IMR-90 (cell line): Measurements from ENCODE around the gene C10orf90. TPM values are rescaled to one million over a fixed set of nuclear protein-coding genes. Genes with fewer than 3 reads are reported as not detected.

Source experiments
- ATAC-seq: fragments of 200-7000 bp; cut with Tn5 transposase; 2 replicates; pipeline ENCODE4 v1.9.1; 2020; ENCODE audit warnings: low read depth, mild to moderate bottlenecking, moderate library complexity
- BruUV-seq: library from RNA; stranded (reverse); fragments of 400-500 nt; replicated peaks from 2 replicates; lab custom pipeline; 2021; lab: Mats Ljungman, UMichigan
- CTCF ChIA-PET: fragments of 300-600 bp; formaldehyde crosslinking; extraction: SDS; loops from one replicate; lab custom pipeline; 2021; ENCODE audit warnings: antibody characterized with exemption; lab: Yijun Ruan, JAX
- POLR2A ChIA-PET: fragments of 300-600 bp; sonication (Branson Sonifier 250); formaldehyde crosslinking; loops from one replicate; lab custom pipeline; 2022; ENCODE audit warnings: antibody characterized with exemption; ENCODE audit not compliant: unreplicated experiment; lab: Charles Lee
- DNase-seq: peaks from one replicate; pipeline ENCODE4 v3.0.0; 2013
- H2AFZ ChIP-seq: replicated peaks from 2 replicates; pipeline ENCODE3; 2013; ENCODE audit warnings: low read length, mild to moderate bottlenecking; ENCODE audit not compliant: poor library complexity
- H2AK5ac ChIP-seq: 2 replicates; pipeline ENCODE4 v1.6.1; 2013; ENCODE audit warnings: low read depth, low read length, inconsistent platforms
- H2AK9ac ChIP-seq: replicated peaks from 2 replicates; pipeline ENCODE3; 2013; ENCODE audit warnings: mild to moderate bottlenecking, low read depth, low read length, moderate library complexity; ENCODE audit not compliant: poor library complexity
- H2BK120ac ChIP-seq: 2 replicates; pipeline ENCODE4 v1.6.1; 2013; ENCODE audit warnings: low read depth, low read length, inconsistent platforms
- H2BK15ac ChIP-seq: 3 replicates; pipeline ENCODE4 v1.6.1; 2013; ENCODE audit warnings: low read depth, low read length, inconsistent platforms
- H2BK20ac ChIP-seq: 2 replicates; pipeline ENCODE4 v1.6.1; 2013; ENCODE audit warnings: low read depth, mild to moderate bottlenecking, inconsistent platforms, low read length, moderate library complexity
- H2BK5ac ChIP-seq: 2 replicates; pipeline ENCODE4 v1.6.1; 2013; ENCODE audit warnings: mild to moderate bottlenecking, low read depth, low read length, inconsistent platforms; ENCODE audit not compliant: poor library complexity, severe bottlenecking
- H3K14ac ChIP-seq: replicated peaks from 2 replicates; pipeline ENCODE4 v1.6.1; 2013; ENCODE audit warnings: low read depth, low read length, inconsistent platforms
- H3K18ac ChIP-seq: 2 replicates; pipeline ENCODE4 v1.6.1; 2013; ENCODE audit warnings: low read depth, low read length, control low read depth
- H3K23ac ChIP-seq: 2 replicates; pipeline ENCODE4 v1.6.1; 2013; ENCODE audit warnings: low read depth, low read length, inconsistent platforms
- H3K27ac ChIP-seq: 2 replicates; pipeline ENCODE4 v1.5.1; 2013; ENCODE audit warnings: mild to moderate bottlenecking, control low read depth, low read length; ENCODE audit not compliant: insufficient read depth
- H3K27me3 ChIP-seq: 2 replicates; pipeline ENCODE4 v1.6.1; 2013; ENCODE audit warnings: low read length; ENCODE audit not compliant: control insufficient read depth, insufficient read depth
- H3K36me3 ChIP-seq: 2 replicates; pipeline ENCODE4 v1.6.1; 2013; ENCODE audit warnings: low read length, mixed read lengths; ENCODE audit not compliant: control insufficient read depth, insufficient read depth
- H3K4ac ChIP-seq: 2 replicates; pipeline ENCODE4 v1.6.1; 2013; ENCODE audit warnings: low read depth, low read length, inconsistent platforms
- H3K4me1 ChIP-seq: 2 replicates; pipeline ENCODE4 v1.6.1; 2013; ENCODE audit warnings: low read length, mixed read lengths; ENCODE audit not compliant: control insufficient read depth, insufficient read depth
- H3K4me2 ChIP-seq: 2 replicates; pipeline ENCODE4 v1.6.1; 2013; ENCODE audit warnings: low read depth, mild to moderate bottlenecking, control low read depth, low read length, moderate library complexity
- H3K4me3 ChIP-seq: 2 replicates; pipeline ENCODE4 v1.5.1; 2013; ENCODE audit warnings: low read depth, mild to moderate bottlenecking, control low read depth, low read length, moderate library complexity; ENCODE audit not compliant: insufficient read depth
- H3K56ac ChIP-seq: 2 replicates; pipeline ENCODE4 v1.6.1; 2013; ENCODE audit warnings: low read length, inconsistent platforms; ENCODE audit not compliant: insufficient read depth; ENCODE audit errors: extremely low read depth
- H3K79me1 ChIP-seq, 2 experiments: 2 replicates each; pipeline ENCODE4 v1.6.1; 2013; ENCODE audit warnings: low read length in 2 of 2, inconsistent platforms in 1 of 2, low read depth in 1 of 2
- H3K9ac ChIP-seq: 2 replicates; pipeline ENCODE4 v1.6.1; 2013; ENCODE audit warnings: low read depth, low read length, control low read depth
- H3K9me1 ChIP-seq: 2 replicates; pipeline ENCODE4 v1.6.1; 2013; ENCODE audit warnings: low read length, inconsistent platforms; ENCODE audit not compliant: insufficient read depth
- H3K9me3 ChIP-seq: 2 replicates; pipeline ENCODE4 v1.6.1; 2013; ENCODE audit warnings: low read length; ENCODE audit not compliant: control insufficient read depth, insufficient read depth
- H4K20me1 ChIP-seq: 2 replicates; pipeline ENCODE4 v1.6.1; 2013; ENCODE audit warnings: low read length, inconsistent platforms; ENCODE audit not compliant: insufficient read depth
- H4K5ac ChIP-seq: 2 replicates; pipeline ENCODE4 v1.6.1; 2013; ENCODE audit warnings: mild to moderate bottlenecking, low read depth, low read length, control low read depth
- H4K8ac ChIP-seq, 2 experiments: 2 replicates each; pipeline ENCODE4 v1.6.1; 2013; ENCODE audit warnings: low read depth in 2 of 2, low read length in 2 of 2, control low read depth in 1 of 2, inconsistent platforms in 1 of 2
- H4K91ac ChIP-seq: 2 replicates; pipeline ENCODE4 v1.6.1; 2013; ENCODE audit warnings: low read depth, low read length, inconsistent platforms; ENCODE audit not compliant: insufficient read depth
- BHLHE40 ChIP-seq: fragments of 150-350 bp; IDR thresholded peaks from 2 replicates; pipeline ENCODE4 v1.6.1; 2016; ENCODE audit warnings: mild to moderate bottlenecking, low read depth, low read length
- MAZ ChIP-seq: IDR thresholded peaks from 2 replicates; pipeline ENCODE4 v1.6.1; 2012; ENCODE audit warnings: low read depth, mild to moderate bottlenecking, low read length, improper control_type of control experiment, moderate library complexity, borderline replicate concordance
- MXI1 ChIP-seq: IDR thresholded peaks from 2 replicates; pipeline ENCODE4 v1.6.1; 2012; ENCODE audit warnings: low read depth, mild to moderate bottlenecking, low read length, moderate library complexity, borderline replicate concordance
- POLR2A ChIP-seq: IDR thresholded peaks from 2 replicates; pipeline ENCODE4 v1.6.1; 2012; ENCODE audit warnings: mild to moderate bottlenecking, low read depth, low read length
- WGBS, 2 experiments: methylation state at CpG; one replicate each; pipeline versions ENCODE4 v1.1.5 to v1.1.7; 2013; ENCODE audit warnings: missing lambda C conversion rate in 2 of 2; ENCODE audit not compliant: insufficient read length in 1 of 2; ENCODE audit errors: extremely low coverage in 2 of 2; 5-methylcytosine and 5-hydroxymethylcytosine counted together
- dilution Hi-C: fragments of 300-500 bp; cut with HindIII; formaldehyde crosslinking; loops from one replicate; pipeline ENCODE4 v1.14.3; 2018; ENCODE audit warnings: low sequenced_read_pairs; ENCODE audit not compliant: unreplicated experiment
- in situ Hi-C: fragments of 300-500 bp; cut with MboI; formaldehyde crosslinking; loops from 3 replicates; pipeline ENCODE4 v1.14.3; 2019; ENCODE audit warnings: low sequenced_read_pairs, inconsistent platforms, mixed read lengths
- intact Hi-C: fragments of 100-400 bp; cut with micrococcal nuclease; formaldehyde crosslinking; loops from 2 replicates; pipeline ENCODE4 v1.10.0; 2022
- polyA plus RNA-seq, 3 experiments: library from polyadenylated mRNA; depleted of rRNA; stranded (reverse); fragments of >200 nt; gene quantifications; 2 replicates each; pipeline ENCODE4 v1.2.3, GENCODE V29; 2012; ENCODE audit warnings: low replicate concordance in 1 of 3
- total RNA-seq: library from RNA; depleted of rRNA; stranded (reverse); fragments of >200 nt; gene quantifications from 2 replicates; pipeline ENCODE4 v1.2.3, GENCODE V29; 2012
- TF ChIP-seq, protein P1 (sequence below): fragments of 150-350 bp; IDR thresholded peaks from 2 replicates; pipeline ENCODE4 v1.6.1; 2017; ENCODE audit warnings: mild to moderate bottlenecking, antibody characterized with exemption, low read length, low read depth
- TF ChIP-seq, protein P2 (sequence below): fragments of 150-350 bp; IDR thresholded peaks from 2 replicates; pipeline ENCODE4 v1.6.1; 2016; ENCODE audit warnings: low read depth, mild to moderate bottlenecking, low read length, moderate library complexity, borderline replicate concordance

The C10orf90 gene
- total and polyA plus RNA-seq, 2 of the 4 experiments (the other 2 are of a cell fraction), result 0.05 to 0.18 TPM

DNA sequence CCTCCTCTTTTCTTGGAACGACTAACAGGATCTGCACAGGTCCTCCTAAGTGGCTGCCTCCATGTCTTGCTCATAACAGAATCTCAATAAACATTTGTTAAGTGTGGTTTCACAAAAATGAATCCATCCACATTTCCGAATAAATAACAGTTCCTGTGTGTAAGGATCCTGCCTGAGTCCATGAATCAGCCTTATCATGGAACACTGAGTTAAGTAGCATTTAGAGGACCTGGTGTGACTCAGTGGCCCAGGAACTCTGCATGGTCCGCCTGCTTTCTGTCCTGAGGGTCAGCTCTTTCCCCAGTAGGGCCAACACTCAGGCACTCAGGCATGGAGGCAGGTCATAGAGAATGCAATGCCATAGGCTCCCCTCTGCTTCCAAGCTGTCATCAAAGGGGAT lies 15.8 kb upstream of the C10orf90 start:
- Histone ChIP-seq H2BK20ac (no peak overlapping the region), H3K27me3 (no peaks in the 10 kb centered on the region), H2BK120ac (no peak overlapping the region), H3K9me1 (no peaks in the 10 kb centered on the region), H3K4ac (no peak overlapping the region), H3K4me1 (no peaks in the 10 kb centered on the region), H2AFZ (no peak overlapping the region), H2BK5ac (no peak overlapping the region), H4K91ac (no peak overlapping the region), H3K9me3 (peaks cover 4% of the 10 kb centered on the region; the same call in 1 of the 2 replicates), H2AK9ac (no peak overlapping the region), H4K8ac (no peak overlapping the region), H3K4me3 (no peak overlapping the region), H3K79me1 (no peaks in the 10 kb centered on the region), H4K20me1 (no peaks in the 10 kb centered on the region), H4K5ac (no peak overlapping the region), H3K23ac (no peak overlapping the region), H3K36me3 (no peaks in the 10 kb centered on the region), H2BK15ac (no peak overlapping the region), H3K4me2 (no peak overlapping the region), H2AK5ac (no peak overlapping the region), H3K56ac (no peak overlapping the region), H3K14ac (no peak overlapping the region), H3K9ac (no peak overlapping the region), H3K27ac (no peak overlapping the region), H3K18ac (no peak overlapping the region)
- dilution Hi-C loops (no loop called here), intact Hi-C loops (no loop called here), in situ Hi-C loops (no loop called here)
- no peak for DNase-seq
- no TSS peak for BruUV-seq
- WGBS, 2 experiments, result 40% methylated on average over 1 of the region's 3 CpGs; no CpG with 5 or more reads in 1 of the 2 experiments
- TF ChIP-seq, protein P1, sequence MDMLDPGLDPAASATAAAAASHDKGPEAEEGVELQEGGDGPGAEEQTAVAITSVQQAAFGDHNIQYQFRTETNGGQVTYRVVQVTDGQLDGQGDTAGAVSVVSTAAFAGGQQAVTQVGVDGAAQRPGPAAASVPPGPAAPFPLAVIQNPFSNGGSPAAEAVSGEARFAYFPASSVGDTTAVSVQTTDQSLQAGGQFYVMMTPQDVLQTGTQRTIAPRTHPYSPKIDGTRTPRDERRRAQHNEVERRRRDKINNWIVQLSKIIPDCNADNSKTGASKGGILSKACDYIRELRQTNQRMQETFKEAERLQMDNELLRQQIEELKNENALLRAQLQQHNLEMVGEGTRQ, result no peak
- TF ChIP-seq MXI1, result no peak
- no peak for TF ChIP-seq BHLHE40
- TF ChIP-seq, protein P2, sequence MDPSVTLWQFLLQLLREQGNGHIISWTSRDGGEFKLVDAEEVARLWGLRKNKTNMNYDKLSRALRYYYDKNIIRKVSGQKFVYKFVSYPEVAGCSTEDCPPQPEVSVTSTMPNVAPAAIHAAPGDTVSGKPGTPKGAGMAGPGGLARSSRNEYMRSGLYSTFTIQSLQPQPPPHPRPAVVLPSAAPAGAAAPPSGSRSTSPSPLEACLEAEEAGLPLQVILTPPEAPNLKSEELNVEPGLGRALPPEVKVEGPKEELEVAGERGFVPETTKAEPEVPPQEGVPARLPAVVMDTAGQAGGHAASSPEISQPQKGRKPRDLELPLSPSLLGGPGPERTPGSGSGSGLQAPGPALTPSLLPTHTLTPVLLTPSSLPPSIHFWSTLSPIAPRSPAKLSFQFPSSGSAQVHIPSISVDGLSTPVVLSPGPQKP, result no peak
- no peak for TF ChIP-seq POLR2A
- no peak for TF ChIP-seq MAZ
- ChIA-PET POLR2A (no interaction called here), CTCF (no interaction called here)
- ATAC-seq, result no peak
